AG09319 (cell line): ENCODE measurements around the gene KRT10.

ENCODE experiments used
- DNase-seq: peaks from one replicate; pipeline ENCODE4 v3.0.0-alpha.2; 2010; ENCODE audit warnings: low read depth; ENCODE audit errors: extremely low read depth
- TF ChIP-seq, protein P1 (sequence below): IDR thresholded peaks from 2 replicates; pipeline ENCODE4 v1.5.1; 2011; ENCODE audit warnings: low read depth, mild to moderate bottlenecking, inconsistent platforms, low read length, moderate library complexity

The KRT10 gene

DNA sequence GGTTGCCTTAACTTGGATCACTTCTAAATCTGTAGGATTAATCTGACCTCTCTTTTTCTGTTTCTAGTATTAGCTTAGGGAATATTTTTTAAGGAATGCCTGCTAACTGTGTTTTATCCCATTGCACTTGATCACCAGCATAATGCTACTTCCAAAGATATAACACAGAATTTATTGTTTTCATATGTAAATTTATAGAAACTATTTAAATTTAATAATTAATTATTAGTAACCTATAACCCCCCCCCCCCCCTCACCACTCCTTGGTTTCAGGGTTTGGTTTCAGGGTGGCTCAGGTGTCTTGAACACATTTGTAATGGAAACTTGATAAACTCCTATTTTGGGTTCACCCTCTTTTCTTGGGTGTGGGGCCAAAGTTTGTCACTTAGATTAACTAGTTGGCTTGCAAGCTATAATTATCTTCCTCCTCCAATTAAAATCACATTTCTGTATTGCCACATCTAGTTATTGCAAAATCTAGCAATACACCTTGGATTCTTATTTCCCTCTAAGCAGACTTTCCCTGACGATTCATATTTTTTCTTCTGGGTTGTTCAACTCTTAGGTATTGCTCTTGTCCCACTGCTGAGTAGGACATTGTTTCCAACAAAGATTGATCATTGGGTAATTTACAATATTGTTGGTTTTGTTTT is 26.3 kb upstream of the KRT10 start:
- DNase-seq: no peak
- TF ChIP-seq, protein P1, sequence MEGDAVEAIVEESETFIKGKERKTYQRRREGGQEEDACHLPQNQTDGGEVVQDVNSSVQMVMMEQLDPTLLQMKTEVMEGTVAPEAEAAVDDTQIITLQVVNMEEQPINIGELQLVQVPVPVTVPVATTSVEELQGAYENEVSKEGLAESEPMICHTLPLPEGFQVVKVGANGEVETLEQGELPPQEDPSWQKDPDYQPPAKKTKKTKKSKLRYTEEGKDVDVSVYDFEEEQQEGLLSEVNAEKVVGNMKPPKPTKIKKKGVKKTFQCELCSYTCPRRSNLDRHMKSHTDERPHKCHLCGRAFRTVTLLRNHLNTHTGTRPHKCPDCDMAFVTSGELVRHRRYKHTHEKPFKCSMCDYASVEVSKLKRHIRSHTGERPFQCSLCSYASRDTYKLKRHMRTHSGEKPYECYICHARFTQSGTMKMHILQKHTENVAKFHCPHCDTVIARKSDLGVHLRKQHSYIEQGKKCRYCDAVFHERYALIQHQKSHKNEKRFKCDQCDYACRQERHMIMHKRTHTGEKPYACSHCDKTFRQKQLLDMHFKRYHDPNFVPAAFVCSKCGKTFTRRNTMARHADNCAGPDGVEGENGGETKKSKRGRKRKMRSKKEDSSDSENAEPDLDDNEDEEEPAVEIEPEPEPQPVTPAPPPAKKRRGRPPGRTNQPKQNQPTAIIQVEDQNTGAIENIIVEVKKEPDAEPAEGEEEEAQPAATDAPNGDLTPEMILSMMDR: no peak

DNA sequence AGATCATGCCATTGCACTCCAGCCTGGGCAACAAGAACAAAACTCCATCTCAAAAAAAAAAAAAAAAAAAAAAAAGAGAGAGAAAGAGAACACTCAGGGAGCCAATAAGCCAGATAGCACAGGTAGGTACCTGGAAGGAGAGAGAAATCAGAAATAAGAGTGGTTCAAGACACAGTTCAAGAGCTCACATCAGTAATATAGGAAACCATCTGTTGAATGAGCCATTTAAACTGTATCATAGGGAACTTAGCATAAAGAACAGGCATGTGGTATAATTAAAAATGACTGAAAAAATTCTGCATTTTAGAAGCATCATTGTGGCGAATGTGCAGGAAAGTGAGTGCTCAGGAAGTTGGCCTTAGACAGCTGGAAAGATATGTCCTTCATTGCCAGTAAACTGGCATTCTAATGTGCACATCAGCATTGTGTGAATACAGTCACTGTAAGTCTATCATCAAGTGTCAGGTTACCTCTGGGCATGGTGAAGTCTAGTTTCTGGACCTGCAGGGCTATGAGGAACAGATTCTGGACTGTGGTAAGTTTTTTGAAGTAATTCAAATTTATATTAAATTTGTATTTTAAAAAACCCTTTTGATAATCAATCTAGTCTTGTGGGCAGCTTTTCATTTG is 24.2 kb upstream of the KRT10 start:
- TF ChIP-seq, protein P1: no peak
- DNase-seq: no peak

DNA sequence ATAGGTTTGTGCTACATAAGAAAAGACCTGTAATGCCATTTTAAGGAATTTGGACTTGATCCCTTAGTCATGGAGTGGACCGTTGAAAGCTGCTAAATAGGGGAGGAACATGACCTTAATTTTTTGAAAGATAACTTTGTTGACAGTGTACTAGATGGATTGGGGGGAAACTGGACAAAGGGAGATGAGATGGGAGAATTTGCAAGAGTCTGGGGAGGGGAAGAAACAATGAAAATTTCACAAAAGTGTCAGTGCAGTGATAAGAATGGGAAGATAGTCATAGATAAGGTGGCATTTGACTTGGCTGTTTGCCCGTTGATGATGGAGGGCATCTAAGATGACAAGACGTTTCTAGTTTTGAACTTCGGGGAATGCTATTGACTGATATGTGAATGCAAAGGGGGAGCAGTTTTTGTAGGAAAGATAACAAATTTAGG is 22.3 kb upstream of the KRT10 start:
- TF ChIP-seq, protein P1: no peak

DNA sequence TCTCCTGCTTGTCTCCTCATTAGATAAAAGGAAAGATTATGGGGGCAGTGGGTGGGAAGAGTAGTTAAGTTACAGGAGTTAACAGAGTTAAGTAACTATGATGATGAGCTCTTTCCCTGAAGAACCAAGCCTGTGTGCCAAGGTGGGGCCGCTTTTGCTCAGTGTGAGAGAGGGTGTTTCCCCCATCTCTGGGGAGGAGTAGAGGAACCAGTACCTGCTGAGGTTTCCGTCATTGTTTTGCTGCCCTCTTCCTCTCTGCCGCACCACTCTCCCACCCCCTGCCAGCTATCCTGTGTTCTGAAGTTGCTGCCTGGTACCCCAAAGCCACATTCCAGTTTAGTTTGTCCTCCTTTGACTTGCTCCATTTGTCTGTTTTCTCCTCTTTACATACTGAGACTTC is 20.8 kb upstream of the KRT10 start:
- DNase-seq: no peak
- TF ChIP-seq, protein P1: no peak

More for the DNA sequence above, 22.3 kb upstream of the KRT10 start:
- DNase-seq: no peak

DNA sequence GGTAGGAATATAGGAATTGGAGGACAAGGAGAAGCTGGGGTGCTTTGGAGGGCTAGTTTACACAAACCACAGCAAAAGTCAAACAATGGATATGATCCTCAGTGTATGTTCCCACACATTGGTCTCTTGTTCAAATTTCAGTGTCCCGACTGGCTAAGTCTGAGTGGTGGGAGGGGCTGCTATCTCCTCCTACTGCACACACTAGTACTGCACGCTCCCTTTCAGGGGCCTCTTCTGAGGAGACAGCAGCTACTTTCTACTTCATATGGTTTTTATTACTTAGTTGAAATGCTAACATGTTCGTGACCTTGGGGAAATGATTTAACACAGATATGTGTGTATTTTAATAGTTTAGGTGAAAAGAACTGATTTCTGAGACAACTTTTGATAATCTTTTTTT is 18.8 kb upstream of the KRT10 start:
- TF ChIP-seq, protein P1: no peak
- DNase-seq: no peak

DNA sequence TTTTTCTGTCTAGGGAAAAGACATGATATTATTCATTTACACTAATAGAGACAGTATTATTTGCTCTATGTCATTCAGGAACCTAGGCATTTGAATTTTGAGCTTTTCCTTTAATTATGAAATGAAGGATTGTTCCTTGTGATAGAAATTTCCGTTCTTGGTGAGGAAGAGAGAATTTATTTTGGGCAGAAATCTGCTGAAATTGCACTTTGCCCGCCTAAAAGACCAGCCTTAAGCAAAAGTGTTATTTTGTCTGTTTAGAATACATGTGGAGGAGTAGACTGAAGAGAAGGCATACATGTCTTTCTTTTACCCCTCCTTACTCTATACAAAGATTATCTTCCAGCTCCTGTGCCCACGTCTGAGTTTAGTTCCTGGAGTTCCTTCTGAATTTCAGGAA is 16.8 kb upstream of the KRT10 start:
- no peak for DNase-seq
- TF ChIP-seq, protein P1: no peak

DNA sequence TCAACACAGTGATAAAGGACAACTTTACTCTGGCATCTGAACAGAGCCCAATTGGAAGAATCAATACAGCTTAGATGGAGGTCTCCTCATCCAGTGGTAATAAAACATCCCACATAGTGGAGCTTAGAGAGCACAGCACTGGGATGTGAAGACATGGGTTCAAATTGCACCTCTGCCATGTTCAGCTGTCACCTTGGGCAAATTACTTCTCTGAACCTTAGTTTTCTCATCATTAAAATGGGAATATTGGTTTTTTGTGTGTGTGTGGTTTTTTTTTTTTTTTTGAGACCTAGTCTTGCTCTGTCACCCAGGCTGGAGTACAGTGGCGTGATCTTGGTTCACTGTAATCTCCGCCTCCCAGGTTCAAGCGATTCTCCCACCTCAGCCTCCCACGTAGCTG is 13.6 kb upstream of the KRT10 start:
- no peak for DNase-seq
- TF ChIP-seq, protein P1: no peak
